Spleen (tissue), 11 donors: Measurements from ENCODE around the gene ETNPPL. TPM values are rescaled to one million over a fixed set of nuclear protein-coding genes. Genes with fewer than 3 reads are reported as not detected.
"Not testable (repeated sequence)": the region's sequence is repeated elsewhere in the genome, so short reads cannot be mapped to it uniquely, and the experiment has no call there.

Source experiments
- DNase-seq: peaks from one replicate; pipeline ENCODE4 v3.0.0-alpha.2; 2020
- H3K27ac ChIP-seq, 8 donors: fragments of 200-600 bp; sonication (generic) in 7 of 8; 1 replicate in 4 of 8; 2 replicates in 4 of 8; pipeline versions ENCODE4 v1.5.0 to v1.8.0; 2016 to 2021; ENCODE audit warnings: inconsistent platforms in 4 of 8, mild to moderate bottlenecking in 4 of 8, moderate library complexity in 1 of 8
- H3K27me3 ChIP-seq, 7 donors: fragments of 200-600 bp; sonication (generic) in 6 of 7; replicated peaks in 1 of 7; 1 replicate in 4 of 7; 2 replicates in 3 of 7; pipeline versions ENCODE4 v1.5.0 to v1.8.0; 2016 to 2021; ENCODE audit warnings: inconsistent platforms in 3 of 7, mild to moderate bottlenecking in 1 of 7
- H3K36me3 ChIP-seq, 6 donors: fragments of 200-600 bp; sonication (generic) in 5 of 6; 1 replicate in 4 of 6; 2 replicates in 2 of 6; pipeline versions ENCODE4 v1.5.0 to v1.8.0; 2016 to 2021; ENCODE audit warnings: inconsistent platforms in 2 of 6
- H3K4me1 ChIP-seq, 6 donors: fragments of 200-600 bp; sonication (generic) in 5 of 6; 1 replicate in 3 of 6; 2 replicates in 3 of 6; pipeline versions ENCODE4 v1.5.0 to v1.8.0; 2016 to 2021; ENCODE audit warnings: inconsistent platforms in 3 of 6
- H3K4me3 ChIP-seq, 8 donors: fragments of 200-600 bp; sonication (generic) in 7 of 8; 1 replicate in 4 of 8; 2 replicates in 4 of 8; pipeline versions ENCODE4 v1.5.0 to v1.8.0; 2016 to 2021; ENCODE audit warnings: inconsistent platforms in 4 of 8, mild to moderate bottlenecking in 4 of 8, moderate library complexity in 2 of 8
- H3K9me3 ChIP-seq, 8 donors: fragments of 200-600 bp; sonication (generic) in 7 of 8; 1 replicate in 4 of 8; 2 replicates in 4 of 8; pipeline versions ENCODE4 v1.5.0 to v1.8.0; 2016 to 2021; ENCODE audit warnings: inconsistent platforms in 4 of 8
- CTCF ChIP-seq, 11 experiments: fragments of 200-600 bp in 7 of 11; fragments of 450-650 bp in 4 of 11; sonication (generic) in 4 of 11; IDR thresholded peaks in 8 of 11; conservative IDR thresholded peaks in 3 of 11; 1 replicate in 7 of 11; 2 replicates in 4 of 11; pipeline versions ENCODE4 v1.4.0 to v1.8.0; 2016 to 2021; ENCODE audit warnings: antibody characterized with exemption in 11 of 11, inconsistent platforms in 4 of 11, mild to moderate bottlenecking in 1 of 11
- POLR2A ChIP-seq, 3 donors: fragments of 450-650 bp; IDR thresholded peaks; one replicate each; pipeline ENCODE4 v1.5.1; 2017; ENCODE audit warnings: antibody characterized with exemption in 3 of 3, mild to moderate bottlenecking in 1 of 3
- POLR2AphosphoS5 ChIP-seq, 3 donors: sonication (generic); formaldehyde crosslinking; IDR thresholded peaks; one replicate each; pipeline ENCODE4 v1.5.1; 2017; ENCODE audit warnings: antibody characterized with exemption in 3 of 3
- WGBS, 5 donors: extraction: QIAGEN DNeasy Blood & Tissue Kit in 3 of 5; methylation state at CpG; one replicate each; pipeline versions ENCODE4 v1.1.5 to v1.1.7; 2013 to 2018; 5-methylcytosine and 5-hydroxymethylcytosine counted together
- intact Hi-C: fragments of 100-400 bp; cut with DNase I; formaldehyde crosslinking; loops from one replicate; pipeline ENCODE4 v1.15.0; 2023; ENCODE audit warnings: low total_unique reads
- polyA plus RNA-seq, 3 donors: library from polyadenylated mRNA; stranded (reverse); fragments of 200-250 nt; gene quantifications; one replicate each; pipeline ENCODE4 v1.2.1, GENCODE V29; 2013
- total RNA-seq, 7 donors: library from RNA; depleted of rRNA in 3 of 7; stranded (reverse); fragments of >200 nt in 3 of 7; fragmentation: NEBNext Ultra II Directional in 4 of 7; extraction: Animal tissue kit (Norgen Biotek cat#: 25700) in 4 of 7; gene quantifications; one replicate each; pipeline versions ENCODE4 v1.1.0 to v1.2.1, GENCODE V29; 2016 to 2021
- donor health status: healthy with polysubstance abuse.
- donor health status: DM: no; HTN: no; CAD: no; lungs with moderate emphysema.
- donor health status: DM: no; HTN: no; CAD: no.
- donor health status: Bipolar disorder and iron deficiency.
- donor health status: healthy.
- donor health status: DM: no; HTN: no; CAD: no.
- donor health status: DM: yes; HTN: yes; CAD: no.

ETNPPL gene
- total and polyA plus RNA-seq, 10 donors, result 0.50 to 3.1 (median 1.2) TPM; not detected in 1

GRCh38 chr4:108725457-108725856 lies 37.4 kb downstream of the ETNPPL start:
- Histone ChIP-seq H3K36me3 (no peaks in the 10 kb centered on the region), H3K4me3 (no peak overlapping the region), H3K4me1 (no peaks in the 10 kb centered on the region), H3K27me3 (no peaks in the 10 kb centered on the region), H3K27ac (no peak overlapping the region), H3K9me3 (peaks cover 0 to 34% (median 29%) of the 10 kb centered on the region in 8 donors)
- WGBS, 5 donors, result 46 to 87% (median 79%) methylated on average over 1 of the region's 1 CpG
- DNase-seq, result no peak
- TF ChIP-seq POLR2A (IDR thresholded peaks at IDR 0.05) (no peak), POLR2AphosphoS5 (IDR thresholded peaks at IDR 0.05) (no peak), CTCF (IDR thresholded peaks at IDR 0.05 in 8 of 11, conservative IDR thresholded peaks at IDR 0.05 in 3 of 11) (no peak)
- intact Hi-C loops, result no loop called here

- no peak overlapping the region for H3K27ac ChIP-seq
- TF ChIP-seq POLR2A (IDR thresholded peaks at IDR 0.05), result no peak
- H3K36me3 ChIP-seq, result no peaks in the 10 kb centered on the region
- 57 to 73% (median 60%) methylated on average over 2 of the region's 2 CpGs for WGBS, 5 donors
- intact Hi-C loops, result no loop called here
- H3K9me3 ChIP-seq, result no peaks in the 10 kb centered on the region
- H3K4me1 ChIP-seq, result no peaks in the 10 kb centered on the region
- no peak overlapping the region for H3K4me3 ChIP-seq
- H3K27me3 ChIP-seq, result no peaks in the 10 kb centered on the region
- no peak for DNase-seq
Observed at GRCh38 chr4:108717386-108717785, 45.5 kb downstream of the ETNPPL start.

GRCh38 chr4:108716340-108716739 lies 46.5 kb downstream of the ETNPPL start:
- no peak for TF ChIP-seq CTCF (IDR thresholded peaks at IDR 0.05 in 8 of 11, conservative IDR thresholded peaks at IDR 0.05 in 3 of 11)
- TF ChIP-seq POLR2AphosphoS5 (IDR thresholded peaks at IDR 0.05), result no peak
- no peak for TF ChIP-seq POLR2A (IDR thresholded peaks at IDR 0.05)
- H3K27ac ChIP-seq, result no peak overlapping the region
- no peaks in the 10 kb centered on the region for H3K27me3 ChIP-seq
- H3K36me3 ChIP-seq, result no peaks in the 10 kb centered on the region
- no peak for DNase-seq
- intact Hi-C loops, result no loop called here
- H3K4me1 ChIP-seq, result no peaks in the 10 kb centered on the region
- no peaks in the 10 kb centered on the region for H3K9me3 ChIP-seq
- WGBS, 5 donors, result 36 to 63% (median 57%) methylated on average over 2 of the region's 2 CpGs
- H3K4me3 ChIP-seq, result no peak overlapping the region

- H3K9me3 ChIP-seq, result no peaks in the 10 kb centered on the region
- H3K27ac ChIP-seq, result no peak overlapping the region
- intact Hi-C loops, result no loop called here
- no peak for DNase-seq
- no peak overlapping the region for H3K4me3 ChIP-seq
- H3K27me3 ChIP-seq, result no peaks in the 10 kb centered on the region
- H3K4me1 ChIP-seq, result no peaks in the 10 kb centered on the region
- WGBS, 5 donors, result 60 to 77% (median 68%) methylated on average over 4 of the region's 4 CpGs
- TF ChIP-seq CTCF (IDR thresholded peaks at IDR 0.05 in 8 of 11, conservative IDR thresholded peaks at IDR 0.05 in 3 of 11) (no peak), POLR2A (IDR thresholded peaks at IDR 0.05) (no peak), POLR2AphosphoS5 (IDR thresholded peaks at IDR 0.05) (no peak)
- H3K36me3 ChIP-seq, result no peaks in the 10 kb centered on the region
Observed at GRCh38 chr4:108714880-108715279, 48.0 kb downstream of the ETNPPL start.

GRCh38 chr4:108710578-108710977 lies 52.3 kb downstream of the ETNPPL start:
- H3K27ac ChIP-seq, DNase-seq, H3K27me3 ChIP-seq, H3K36me3 ChIP-seq, intact Hi-C loops, H3K4me1 ChIP-seq, H3K9me3 ChIP-seq, H3K4me3 ChIP-seq: not testable (repeated sequence)
- 72 to 89% (median 86%) methylated on average over 7 of the region's 7 CpGs for WGBS, 5 donors
